GM13976 (cell line): ENCODE measurements around the gene GRIA3.

Experiments used
- DNase-seq: peaks from one replicate; pipeline ENCODE4 v3.0.0; 2012; ENCODE audit warnings: low spot score
- CTCF ChIP-seq: IDR thresholded peaks from 2 replicates; pipeline ENCODE4 v1.5.1; 2012; ENCODE audit warnings: borderline replicate concordance, mild to moderate bottlenecking; ENCODE audit not compliant: insufficient read depth; ENCODE audit errors: extremely low read depth, missing control alignments, control extremely low read depth
- in situ Hi-C: fragments of 300-500 bp; cut with MboI; formaldehyde crosslinking; loops from one replicate; pipeline ENCODE4 v1.12.0; 2022; ENCODE audit warnings: low sequenced_read_pairs, mixed read lengths, inconsistent platforms; ENCODE audit not compliant: unreplicated experiment

The GRIA3 gene

GRCh38 chrX:123303429-123303828 lies 119.4 kb downstream of the GRIA3 start:
- TF ChIP-seq CTCF: no peak
- DNase-seq: no peak
- in situ Hi-C loops: no loop called here

GRCh38 chrX:123308658-123309057 lies 124.6 kb downstream of the GRIA3 start:
- TF ChIP-seq CTCF: no peak
- no peak for DNase-seq
- in situ Hi-C loops: no loop called here

GRCh38 chrX:123310112-123310511 lies 126.0 kb downstream of the GRIA3 start:
- no peak for TF ChIP-seq CTCF
- no peak for DNase-seq
- in situ Hi-C loops: no loop called here

- DNase-seq: no peak
- in situ Hi-C loops: no loop called here
- TF ChIP-seq CTCF: no peak
These were observed 127.4 kb downstream of the GRIA3 start for GRCh38 chrX:123311486-123311885.

- in situ Hi-C loops: no loop called here
- TF ChIP-seq CTCF: no peak
- no peak for DNase-seq
These were observed 129.4 kb downstream of the GRIA3 start for GRCh38 chrX:123313486-123313885.

GRCh38 chrX:123320622-123321021 lies 136.5 kb downstream of the GRIA3 start:
- in situ Hi-C loops: no loop called here
- no peak for TF ChIP-seq CTCF
- no peak for DNase-seq

- no peak for DNase-seq
- in situ Hi-C loops: no loop called here
- no peak for TF ChIP-seq CTCF
These were observed 138.5 kb downstream of the GRIA3 start for GRCh38 chrX:123322536-123322935.
